SU-DHL-6 (cell line): ENCODE measurements around the gene TYMS.

ENCODE experiments used
- H2AFZ ChIP-seq: fragments of 200-600 bp; sonication (generic); 2 replicates; pipeline ENCODE4 v1.6.1; 2014; ENCODE audit warnings: low read depth, mild to moderate bottlenecking, moderate library complexity, mixed read lengths, antibody characterized with exemption, low read length; ENCODE audit not compliant: severe bottlenecking
- H3F3A ChIP-seq: fragments of 200-600 bp; shearing (Covaris generic); 2 replicates; pipeline ENCODE4 v1.6.0; 2016; ENCODE audit warnings: antibody characterized with exemption, mild to moderate bottlenecking; ENCODE audit not compliant: insufficient read depth
- H3K27ac ChIP-seq: fragments of 200-600 bp; sonication (generic); 2 replicates; pipeline ENCODE4 v1.5.1; 2016; ENCODE audit warnings: low read depth, mild to moderate bottlenecking, low read length, moderate library complexity, mixed read lengths
- H3K27me3 ChIP-seq: fragments of 200-600 bp; sonication (generic), shearing (Covaris generic); 2 replicates; pipeline ENCODE4 v1.6.0; 2014; ENCODE audit warnings: mild to moderate bottlenecking, low read length
- H3K36me3 ChIP-seq: fragments of 200-600 bp; sonication (generic); 2 replicates; pipeline ENCODE4 v1.6.1; 2014; ENCODE audit warnings: mild to moderate bottlenecking, low read length, mixed read lengths
- H3K4me2 ChIP-seq: fragments of 300-600, 200-600 bp; shearing (Covaris generic), sonication (generic); 2 replicates; pipeline ENCODE4 v1.6.0; 2014; ENCODE audit warnings: low read length, low read depth, mild to moderate bottlenecking; ENCODE audit not compliant: poor library complexity, severe bottlenecking
- H3K4me3 ChIP-seq: fragments of 200-600 bp; sonication (generic); 2 replicates; pipeline ENCODE4 v1.5.1; 2014; ENCODE audit warnings: antibody characterized with exemption, low read length, mild to moderate bottlenecking, mixed read lengths; ENCODE audit not compliant: insufficient read depth, poor library complexity, severe bottlenecking
- H3K79me2 ChIP-seq: fragments of 200-600 bp; sonication (generic); 2 replicates; pipeline ENCODE4 v1.6.1; 2014; ENCODE audit warnings: mild to moderate bottlenecking, low read length, moderate library complexity; ENCODE audit not compliant: insufficient read depth
- H3K9ac ChIP-seq: fragments of 200-600 bp; sonication (generic); 2 replicates; pipeline ENCODE4 v1.7.0; 2014; ENCODE audit warnings: mild to moderate bottlenecking, low read length
- H3K9me2 ChIP-seq: fragments of 200-600 bp; sonication (generic); replicated peaks from 2 replicates; pipeline ENCODE4 v1.6.1; 2014; ENCODE audit warnings: low read length; ENCODE audit not compliant: insufficient read depth
- H3K9me3 ChIP-seq: fragments of 200-600 bp; sonication (generic); 2 replicates; pipeline ENCODE4 v1.6.1; 2014; ENCODE audit warnings: low read length, mixed read lengths; ENCODE audit not compliant: insufficient read depth
- H4K20me1 ChIP-seq: fragments of 200-600 bp; sonication (generic); 2 replicates; pipeline ENCODE4 v1.6.1; 2014; ENCODE audit warnings: low read depth, mild to moderate bottlenecking, antibody characterized with exemption, low read length, moderate library complexity, mixed read lengths
- CTCF ChIP-seq: fragments of 200-600 bp; sonication (generic); IDR thresholded peaks from one replicate; pipeline ENCODE4 v1.5.1; 2017; ENCODE audit warnings: antibody characterized with exemption, mild to moderate bottlenecking, low read length, moderate library complexity; ENCODE audit not compliant: insufficient read depth, poor library complexity, severe bottlenecking
- EZH2phosphoT487 ChIP-seq: fragments of 200-600 bp; sonication (generic), shearing (Covaris generic); conservative IDR thresholded peaks from 2 replicates; pipeline ENCODE4 v1.6.1; 2018; ENCODE audit warnings: mild to moderate bottlenecking, antibody characterized with exemption, low read length, moderate library complexity, mixed read lengths

Gene TYMS

GRCh38 chr18:712401-713134, 55.1 kb downstream of the TYMS start, which contains the start of gene ENOSF1:
Gene ENOSF1 (minus strand): TSS chr18:712630. CDS start chr18:712587, 43 bp downstream.
- H3K27ac ChIP-seq = no peak within 1 kb of the TSS
- H3K36me3 ChIP-seq = no peaks in the 10 kb centered on the region
- no peaks in the 10 kb centered on the region for H3F3A ChIP-seq
- H3K4me2 ChIP-seq = no peak within 1 kb of the TSS
- H3K9ac ChIP-seq = no peak within 1 kb of the TSS
- H3K79me2 ChIP-seq = no peaks in the 10 kb centered on the region
- H3K9me3 ChIP-seq = no peaks in the 10 kb centered on the region
- H4K20me1 ChIP-seq = no peaks in the 10 kb centered on the region
- TF ChIP-seq EZH2phosphoT487 (no peak), CTCF (no peak)
- H3K27me3 ChIP-seq = no peaks in the 10 kb centered on the region
- H3K4me3 ChIP-seq = no peak within 1 kb of the TSS
- no peak within 1 kb of the TSS for H2AFZ ChIP-seq
- H3K9me2 ChIP-seq = no peaks in the 10 kb centered on the region

GRCh38 chr18:713135-713490, 55.7 kb downstream of the TYMS start:
- H2AFZ ChIP-seq = no peak overlapping the region
- H3K9me2 ChIP-seq = no peaks in the 10 kb centered on the region
- no peaks in the 10 kb centered on the region for H3K36me3 ChIP-seq
- H3K4me2 ChIP-seq = no peak overlapping the region
- H3K9me3 ChIP-seq = no peaks in the 10 kb centered on the region
- H3K4me3 ChIP-seq = no peak overlapping the region
- H3K27me3 ChIP-seq = no peaks in the 10 kb centered on the region
- H3K79me2 ChIP-seq = no peaks in the 10 kb centered on the region
- no peaks in the 10 kb centered on the region for H3F3A ChIP-seq
- H3K27ac ChIP-seq = no peak overlapping the region
- H4K20me1 ChIP-seq = no peaks in the 10 kb centered on the region
- H3K9ac ChIP-seq = no peak overlapping the region
- no peak for TF ChIP-seq CTCF
- TF ChIP-seq EZH2phosphoT487 = no peak

- H3K4me3 ChIP-seq = no peak overlapping the region
- H3K4me2 ChIP-seq = no peak overlapping the region
- H3F3A ChIP-seq = no peaks in the 10 kb centered on the region
- H4K20me1 ChIP-seq = no peaks in the 10 kb centered on the region
- H3K36me3 ChIP-seq = no peaks in the 10 kb centered on the region
- TF ChIP-seq EZH2phosphoT487 (no peak), CTCF (no peak)
- H3K27ac ChIP-seq = no peak overlapping the region
- no peak overlapping the region for H2AFZ ChIP-seq
- H3K9me2 ChIP-seq = no peaks in the 10 kb centered on the region
- H3K9ac ChIP-seq = no peak overlapping the region
- no peaks in the 10 kb centered on the region for H3K27me3 ChIP-seq
- no peaks in the 10 kb centered on the region for H3K9me3 ChIP-seq
- H3K79me2 ChIP-seq = no peaks in the 10 kb centered on the region
Measured at GRCh38 chr18:715626-716025, 58.2 kb downstream of the TYMS start.
